HG03432 (cell line): ENCODE measurements around the gene TMEM231.
A peak's percentile ranks its signal among the peaks of the same experiment; 100 is the strongest.

Experiments
- ATAC-seq: cut with Tn5 transposase; IDR thresholded peaks from one replicate; pipeline ENCODE4 v1.9.1; 2021; ENCODE audit warnings: mild to moderate bottlenecking, moderate library complexity; ENCODE audit not compliant: unreplicated experiment

TMEM231 gene

DNA sequence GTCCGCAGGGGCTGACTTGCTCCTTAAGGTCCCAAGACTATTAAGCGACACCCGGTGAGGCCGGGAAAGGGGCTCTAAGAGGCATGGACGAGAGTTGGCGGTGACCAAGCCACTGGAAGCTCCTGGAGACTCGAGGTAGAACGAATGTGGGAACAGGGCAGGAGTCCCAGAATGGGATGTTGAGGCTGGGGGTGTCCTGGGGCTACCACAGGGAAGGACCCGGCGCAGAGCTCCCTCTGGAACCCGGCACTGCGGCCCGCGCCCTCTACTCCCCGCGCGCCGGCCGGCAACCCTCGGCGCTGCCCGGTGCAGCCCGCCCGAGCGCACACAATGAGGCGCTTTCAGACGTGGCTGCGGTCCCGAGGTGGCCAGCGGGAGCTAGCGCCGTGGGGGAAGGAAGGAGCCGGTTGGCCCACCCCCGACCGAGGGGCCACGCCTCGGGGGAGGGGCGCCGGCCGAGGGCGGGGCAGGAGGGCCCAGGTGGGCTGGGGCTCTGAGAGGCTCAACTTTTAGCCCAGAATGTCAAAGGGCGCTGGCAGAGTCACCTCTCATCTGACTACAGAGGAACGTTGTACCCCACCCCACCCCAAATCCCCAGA lies 60.9 kb downstream of the TMEM231 start, which contains the start of gene CHST6:
Gene CHST6 (minus strand): TSS at position 366 of the 599 bp plus-strand sequence. CDS start 15,613 bp downstream, outside the sequence.
- ATAC-seq: peak; percentile 83

DNA sequence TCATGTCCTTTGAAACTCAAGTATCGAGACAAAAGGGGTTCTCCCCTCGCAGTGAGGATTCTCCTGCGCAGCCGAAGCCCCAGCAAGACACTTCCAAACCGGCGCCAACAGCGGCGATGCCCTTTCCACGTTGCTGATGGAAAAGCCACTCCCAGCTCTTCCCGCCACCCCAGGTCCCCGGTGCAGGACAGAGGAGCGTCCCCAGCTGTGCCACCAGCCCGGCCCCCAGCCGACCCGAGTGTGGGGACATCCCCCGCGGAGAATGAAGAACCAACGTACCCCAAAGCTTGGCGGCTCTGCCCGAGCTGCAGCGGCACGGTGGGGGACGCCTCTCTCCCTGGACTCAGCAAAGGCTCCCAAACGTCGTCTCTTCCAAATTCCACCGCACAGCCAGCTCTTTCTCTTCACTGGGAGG lies 61.4 kb downstream of the TMEM231 start:
- ATAC-seq: peak; percentile 9

DNA sequence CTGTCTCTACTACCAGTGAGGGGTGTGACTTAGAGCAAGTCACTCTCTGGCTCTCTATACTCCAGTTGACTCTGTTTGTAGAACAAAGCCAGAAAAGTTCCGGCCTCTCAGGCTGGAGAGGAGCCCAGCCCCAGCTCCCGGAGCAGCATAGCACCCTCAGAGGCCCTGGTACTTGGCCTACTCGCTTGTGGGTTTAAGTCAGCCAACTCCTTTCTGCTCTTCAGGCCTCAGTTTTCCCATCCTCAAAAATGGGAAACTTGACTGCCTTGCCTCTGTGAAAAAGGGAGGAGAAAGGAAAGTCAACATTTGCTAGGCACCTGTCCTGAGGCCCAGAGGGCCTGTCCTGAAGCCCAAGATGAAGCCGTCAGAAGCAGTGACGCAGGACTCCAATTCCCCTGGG lies 61.9 kb downstream of the TMEM231 start:
- ATAC-seq: no peak

DNA sequence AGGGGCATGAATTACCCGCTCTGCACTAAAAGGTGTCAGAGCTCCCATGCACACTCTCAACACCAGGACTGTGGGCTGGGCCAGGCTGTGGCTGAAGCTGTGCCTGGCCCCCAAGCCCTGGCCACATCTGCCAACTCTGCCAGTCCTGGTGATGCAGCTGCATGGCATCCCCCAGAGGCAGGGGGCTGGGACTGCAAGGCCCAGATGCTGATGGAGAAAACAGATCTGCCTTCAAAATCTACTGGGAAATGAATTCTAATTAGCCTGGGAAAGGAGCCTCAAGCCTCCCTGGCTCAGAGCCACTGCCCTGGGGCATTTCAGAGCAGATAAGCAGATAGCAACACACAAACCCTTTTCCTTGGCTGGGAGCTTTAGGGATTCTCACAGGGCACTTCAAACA lies 64.2 kb downstream of the TMEM231 start:
- ATAC-seq: no peak

DNA sequence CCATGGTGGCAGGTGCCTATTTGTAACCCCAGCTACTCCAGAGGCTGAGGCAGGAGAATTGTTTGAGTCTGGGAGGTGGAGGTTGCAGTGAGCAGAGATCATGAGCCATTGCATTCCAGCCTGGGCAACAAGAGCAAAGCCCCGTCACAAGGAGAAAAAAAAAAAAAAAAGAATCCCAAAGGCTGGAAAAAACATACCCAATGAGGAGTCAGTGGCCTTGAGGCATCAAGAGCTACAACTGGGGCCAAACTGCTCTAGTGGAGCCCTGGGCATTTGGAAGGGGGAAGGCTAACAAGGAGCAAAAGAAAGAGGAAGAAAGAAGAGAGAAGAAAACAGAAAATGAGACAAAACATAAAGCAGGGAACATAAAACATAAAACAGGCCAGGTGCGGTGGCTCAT lies 67.7 kb downstream of the TMEM231 start:
- no peak for ATAC-seq
